OCI-LY7 (cell line): ENCODE data around the gene LRRC66.

Experiments
- EZH2phosphoT487 ChIP-seq: fragments of 200-600 bp; sonication (generic); IDR thresholded peaks from 2 replicates; pipeline ENCODE4 v1.6.1; 2018; ENCODE audit warnings: low read depth, borderline replicate concordance, mild to moderate bottlenecking, mixed run types, antibody characterized with exemption, low read length, moderate library complexity, mixed read lengths
- TF ChIP-seq, protein P1 (sequence below): fragments of 200-600 bp; sonication (generic); conservative IDR thresholded peaks from 2 replicates; pipeline ENCODE4 v1.5.1; 2014; ENCODE audit warnings: mild to moderate bottlenecking, antibody characterized with exemption, low read length, moderate library complexity, mixed read lengths

DNA sequence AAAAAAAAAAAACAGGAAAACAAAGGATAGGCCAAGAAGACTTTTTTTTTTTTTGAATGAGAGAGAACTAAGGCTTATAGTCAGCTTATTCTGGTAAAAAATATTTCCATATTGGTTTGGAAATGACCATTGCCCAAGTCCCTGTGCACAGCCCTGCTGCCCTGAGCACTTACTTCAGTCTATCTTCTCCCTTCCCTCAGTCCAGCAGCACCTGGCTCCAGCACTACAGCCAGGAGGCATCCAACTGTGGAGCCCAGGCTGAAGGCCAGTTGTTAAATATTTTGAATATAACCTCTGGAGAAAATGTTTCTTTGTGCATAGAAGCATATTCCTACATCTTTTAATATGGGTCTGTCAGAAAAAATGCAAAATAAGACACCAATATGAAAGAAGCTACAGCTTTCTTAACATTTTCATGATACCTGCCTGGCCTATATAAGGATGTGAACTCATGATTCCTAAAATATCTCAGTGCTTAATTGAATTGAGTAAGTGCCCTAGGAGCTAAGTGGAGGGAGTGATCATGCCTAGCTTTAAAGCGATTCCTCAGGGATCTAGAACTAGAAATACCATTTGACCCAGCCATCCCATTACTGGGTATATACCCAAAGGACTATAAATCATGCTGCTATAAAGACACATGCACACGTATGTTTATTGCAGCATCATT lies 14.4 kb downstream of the LRRC66 start:
- TF ChIP-seq, protein P1, sequence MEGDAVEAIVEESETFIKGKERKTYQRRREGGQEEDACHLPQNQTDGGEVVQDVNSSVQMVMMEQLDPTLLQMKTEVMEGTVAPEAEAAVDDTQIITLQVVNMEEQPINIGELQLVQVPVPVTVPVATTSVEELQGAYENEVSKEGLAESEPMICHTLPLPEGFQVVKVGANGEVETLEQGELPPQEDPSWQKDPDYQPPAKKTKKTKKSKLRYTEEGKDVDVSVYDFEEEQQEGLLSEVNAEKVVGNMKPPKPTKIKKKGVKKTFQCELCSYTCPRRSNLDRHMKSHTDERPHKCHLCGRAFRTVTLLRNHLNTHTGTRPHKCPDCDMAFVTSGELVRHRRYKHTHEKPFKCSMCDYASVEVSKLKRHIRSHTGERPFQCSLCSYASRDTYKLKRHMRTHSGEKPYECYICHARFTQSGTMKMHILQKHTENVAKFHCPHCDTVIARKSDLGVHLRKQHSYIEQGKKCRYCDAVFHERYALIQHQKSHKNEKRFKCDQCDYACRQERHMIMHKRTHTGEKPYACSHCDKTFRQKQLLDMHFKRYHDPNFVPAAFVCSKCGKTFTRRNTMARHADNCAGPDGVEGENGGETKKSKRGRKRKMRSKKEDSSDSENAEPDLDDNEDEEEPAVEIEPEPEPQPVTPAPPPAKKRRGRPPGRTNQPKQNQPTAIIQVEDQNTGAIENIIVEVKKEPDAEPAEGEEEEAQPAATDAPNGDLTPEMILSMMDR = no peak
- no peak for TF ChIP-seq EZH2phosphoT487
